GM21576 (cell line): ENCODE measurements around the gene PSMD12.
"Not testable (repeated sequence)": the region's sequence is repeated elsewhere in the genome, so short reads cannot be mapped to it uniquely, and the experiment has no call there.

Experiments
- ATAC-seq: cut with Tn5 transposase; IDR thresholded peaks from one replicate; pipeline ENCODE4 v1.9.1; 2021; ENCODE audit warnings: mild to moderate bottlenecking, moderate library complexity; ENCODE audit not compliant: unreplicated experiment

Gene PSMD12

DNA sequence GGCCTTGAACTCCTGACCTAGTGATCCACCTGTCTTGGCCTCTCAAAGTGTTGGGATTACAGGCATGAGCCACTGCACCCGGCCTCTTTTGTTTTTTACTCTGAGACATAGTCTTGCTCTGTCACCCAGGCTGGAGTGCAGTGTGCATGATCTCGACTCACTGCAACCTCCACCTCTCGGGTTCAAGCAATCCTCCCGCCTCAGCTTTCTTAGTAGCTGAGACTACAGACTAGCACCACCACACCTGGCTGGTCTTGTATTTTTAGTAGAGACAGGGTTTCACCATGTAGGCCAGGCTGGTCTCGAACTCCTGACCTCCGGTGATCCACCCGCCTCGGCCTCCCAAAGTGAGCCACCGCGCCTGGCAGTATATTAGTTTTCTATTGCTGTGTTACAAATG lies 22.2 kb upstream of the PSMD12 start:
- ATAC-seq = not testable (repeated sequence)

- no peak for ATAC-seq
Measured at GRCh38 chr17:67386965-67387551, 20.7 kb upstream of the PSMD12 start.

GRCh38 chr17:67385122-67385988 lies 19.0 kb upstream of the PSMD12 start:
- no peak for ATAC-seq

- no peak for ATAC-seq
Measured at GRCh38 chr17:67381929-67382257, 15.5 kb upstream of the PSMD12 start.

DNA sequence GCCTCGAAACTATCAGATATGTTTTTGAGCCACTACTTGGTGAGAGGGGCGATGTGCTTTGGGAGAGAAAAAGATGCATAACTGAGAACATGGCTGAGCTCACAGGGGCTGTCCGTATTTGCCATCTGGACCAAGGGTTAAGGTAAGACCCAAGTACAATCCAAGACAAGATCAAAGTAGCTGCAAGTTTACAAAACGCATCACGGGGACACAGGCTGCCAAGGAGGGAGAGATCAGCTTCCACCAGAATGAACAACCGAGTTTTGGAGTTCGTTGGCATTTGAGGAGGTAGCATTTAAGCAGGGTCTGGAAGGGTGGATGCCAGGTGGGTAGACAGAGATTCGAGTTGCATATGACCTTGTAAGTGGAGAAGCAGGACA lies 12.9 kb upstream of the PSMD12 start:
- no peak for ATAC-seq

DNA sequence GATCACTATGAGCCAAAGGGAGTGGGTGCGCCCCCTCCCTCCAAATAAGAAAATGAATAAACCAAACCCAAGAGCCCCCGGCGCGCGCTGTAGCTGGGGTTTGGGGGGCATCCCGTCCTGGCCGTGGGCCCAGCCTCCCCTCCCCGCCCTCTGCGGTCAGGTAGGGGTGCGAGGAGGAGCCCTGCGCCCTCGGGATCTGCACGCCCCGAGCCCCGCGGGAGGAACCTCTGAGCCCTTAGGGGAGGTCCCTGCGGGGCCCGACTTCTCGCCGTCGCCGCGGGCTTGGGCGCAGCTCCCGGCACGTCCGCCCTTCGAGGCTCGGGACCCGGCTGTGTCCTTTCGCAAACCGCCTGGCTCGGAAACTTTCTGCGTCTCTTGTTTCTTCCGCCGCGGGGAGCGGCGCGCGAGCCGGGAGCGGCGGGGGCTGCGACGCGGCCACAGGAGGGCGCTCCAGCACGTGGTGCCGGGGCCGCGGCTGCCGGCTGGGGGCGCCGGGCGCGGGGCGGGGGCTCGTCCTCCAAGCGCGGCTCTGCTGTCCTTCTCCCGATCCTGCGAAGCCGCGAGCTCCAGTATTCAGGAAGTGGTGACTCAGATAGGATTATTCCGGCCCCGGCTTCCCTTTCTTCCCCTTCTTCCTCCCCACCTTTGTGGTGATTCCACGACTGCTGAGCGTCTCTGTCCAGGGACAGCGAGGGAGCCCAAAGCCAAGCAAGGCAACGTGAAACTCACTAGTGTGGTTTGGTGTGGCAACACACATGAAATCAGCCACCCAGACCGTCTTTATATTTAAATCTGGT lies 12.3 kb upstream of the PSMD12 start:
- peak; percentile 38 for ATAC-seq

GRCh38 chr17:67377488-67378453 lies 11.4 kb upstream of the PSMD12 start:
- peak; percentile 13 for ATAC-seq

GRCh38 chr17:67376737-67377487 lies 10.5 kb upstream of the PSMD12 start, which contains the start of gene PITPNC1:
PITPNC1 (plus strand) TSS chr17:67377281.
- ATAC-seq = peak; percentile 56

DNA sequence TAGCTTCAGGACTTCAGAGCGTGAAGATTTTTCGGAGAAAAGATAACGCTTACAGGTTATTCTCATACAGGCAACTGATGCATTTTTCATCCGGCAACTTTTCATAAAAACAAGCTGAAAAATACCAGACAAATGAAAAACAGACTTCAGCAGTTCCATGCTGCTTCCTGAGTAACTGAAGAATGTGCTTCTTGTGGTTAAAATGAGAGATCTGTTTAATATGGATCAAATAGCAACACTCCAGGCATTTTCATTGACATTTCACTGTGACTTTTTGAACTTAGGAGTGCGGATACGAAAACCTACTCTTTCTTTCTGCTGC lies 10.0 kb upstream of the PSMD12 start:
- ATAC-seq = no peak

DNA sequence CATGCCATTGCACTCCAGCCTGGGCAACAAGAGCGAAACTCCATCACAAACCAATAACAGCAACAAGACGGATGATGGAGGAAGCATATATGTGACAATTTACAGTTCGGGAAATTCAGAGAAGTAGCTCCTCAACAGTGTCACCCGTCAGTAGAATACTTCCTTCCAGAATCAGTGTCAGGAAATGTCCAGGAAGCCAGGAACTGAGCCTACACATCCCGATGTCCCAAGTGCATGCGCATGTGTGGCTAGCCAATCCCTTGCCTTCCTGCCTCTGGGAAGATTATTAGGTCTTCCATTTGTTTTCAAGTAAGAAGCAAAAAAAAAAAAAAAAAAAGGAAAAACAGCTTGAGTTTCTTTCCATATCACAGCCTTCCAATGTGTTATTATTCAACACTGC lies 9.3 kb upstream of the PSMD12 start:
- ATAC-seq = no peak

DNA sequence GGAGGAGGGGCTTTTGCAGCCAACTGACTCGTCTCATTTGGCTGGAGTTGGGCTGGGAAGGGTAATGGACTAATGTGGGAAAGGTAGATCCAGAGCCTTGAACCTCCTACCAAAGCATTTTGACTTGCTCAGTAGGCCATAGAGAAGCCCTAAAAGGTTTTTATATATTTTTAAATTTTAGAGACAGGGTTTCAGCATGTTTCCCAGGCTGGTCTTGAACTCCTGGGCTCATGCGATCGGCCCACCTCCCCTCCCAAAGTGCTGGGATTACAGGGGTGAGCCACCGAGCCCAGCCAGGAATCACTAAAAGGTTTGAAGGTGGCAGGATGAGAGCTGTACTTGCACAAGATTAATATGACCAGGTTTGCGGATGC lies 8.7 kb upstream of the PSMD12 start:
- ATAC-seq = no peak

DNA sequence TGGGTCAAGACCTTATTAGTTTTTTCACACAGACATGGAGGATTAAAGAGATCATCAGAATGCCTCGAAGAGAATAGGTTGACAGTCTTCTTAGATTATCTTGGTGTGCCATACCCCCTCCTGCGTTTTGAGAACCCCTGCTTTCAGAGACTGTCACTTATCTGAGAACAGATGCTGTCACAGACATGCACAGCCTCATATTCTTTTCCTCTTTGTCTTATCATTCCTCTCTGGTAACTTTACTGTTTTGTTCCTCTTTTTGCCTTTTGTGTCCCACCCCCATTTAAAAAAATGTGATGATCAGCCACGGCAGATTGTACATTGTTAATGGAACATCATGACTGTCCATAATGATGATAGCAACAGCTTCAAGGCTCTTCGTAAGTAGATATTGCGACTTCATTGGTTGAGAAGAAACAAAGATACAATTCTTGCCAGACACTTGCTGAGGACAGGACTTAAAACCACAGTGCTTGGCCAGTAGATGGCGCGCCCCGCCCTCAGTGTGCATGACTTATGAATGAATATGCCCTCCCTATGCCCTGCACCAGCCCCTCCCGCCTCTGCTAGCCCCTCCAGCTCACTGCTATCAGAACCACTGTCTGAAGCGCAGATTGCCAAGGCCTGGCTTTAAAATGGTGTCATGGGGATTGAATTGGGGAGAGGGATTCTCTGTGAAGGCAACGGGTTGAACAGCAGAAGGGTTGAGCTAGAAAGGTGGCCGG lies 8.1 kb upstream of the PSMD12 start:
- ATAC-seq = peak; percentile 36

GRCh38 chr17:67372751-67373150 lies 6.4 kb upstream of the PSMD12 start:
- ATAC-seq = no peak

GRCh38 chr17:67369676-67370075 lies 3.3 kb upstream of the PSMD12 start:
- ATAC-seq = no peak

DNA sequence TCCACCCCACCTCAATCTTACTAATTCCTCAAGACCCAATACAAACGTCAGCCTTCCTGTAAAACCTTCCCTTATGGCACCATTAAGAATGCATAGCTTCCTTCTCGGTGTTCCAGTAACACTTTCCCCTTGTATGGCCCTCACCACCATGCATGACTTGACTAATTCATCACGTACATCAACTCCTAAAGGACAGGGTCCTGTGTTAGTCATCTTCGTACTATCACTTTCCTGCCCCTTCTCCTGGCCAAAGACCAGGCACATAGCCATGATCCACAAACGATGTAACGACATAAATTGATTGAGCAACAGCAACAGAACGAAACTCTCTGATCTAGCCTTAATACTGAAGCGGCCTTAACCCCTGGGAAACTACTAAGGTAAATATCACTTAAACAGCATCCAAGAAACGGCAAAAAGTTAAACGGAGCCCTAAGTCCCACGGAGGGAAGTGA lies 612 bp downstream of the PSMD12 start:
- ATAC-seq = no peak

GRCh38 chr17:67364847-67365737 lies 1.3 kb downstream of the PSMD12 start:
- no peak for ATAC-seq

GRCh38 chr17:67362173-67362572 lies 4.2 kb downstream of the PSMD12 start:
- no peak for ATAC-seq

DNA sequence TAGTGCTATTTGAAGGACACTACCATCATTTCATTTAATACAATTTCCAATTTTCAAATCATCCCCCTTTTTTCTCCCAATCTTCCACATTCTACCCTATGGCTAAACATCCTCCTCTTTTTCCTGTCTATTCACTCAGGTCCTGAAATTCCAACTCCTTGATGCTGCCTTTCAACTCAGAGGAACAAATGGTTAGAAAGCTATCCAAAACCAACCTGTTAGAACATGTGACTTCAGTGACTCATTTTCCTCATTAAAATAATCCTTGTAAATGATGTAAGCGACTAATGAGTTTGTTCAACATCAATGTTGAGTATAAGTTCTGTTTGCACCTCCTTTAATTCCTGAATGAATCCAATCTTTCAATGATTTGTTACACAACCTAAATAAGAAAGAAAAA lies 5.5 kb downstream of the PSMD12 start:
- ATAC-seq = no peak
